Right lobe of liver (tissue), 6 donors: Measurements from ENCODE around the gene ZNF746. TPM values are rescaled to one million over a fixed set of nuclear protein-coding genes. Genes with fewer than 3 reads are reported as not detected.
"Not testable (repeated sequence)": the region's sequence is repeated elsewhere in the genome, so short reads cannot be mapped to it uniquely, and the experiment has no call there.

Experiments
- ATAC-seq, 4 donors: fragments of 200-7000 bp; cut with Tn5 transposase; one replicate each; pipeline ENCODE4 v1.9.1; 2020; ENCODE audit warnings: mild to moderate bottlenecking in 4 of 4, moderate library complexity in 4 of 4
- DNase-seq, 3 donors: peaks; one replicate each; pipeline ENCODE4 v3.0.0-alpha.2; 2020
- H3K27ac ChIP-seq, 3 donors: fragments of 200-600 bp; one replicate each; pipeline ENCODE4 v1.8.0; 2022
- H3K27me3 ChIP-seq, 2 donors: fragments of 200-600 bp; one replicate each; pipeline ENCODE4 v1.8.0; 2022
- H3K36me3 ChIP-seq, 4 donors: fragments of 200-600 bp; sonication (generic) in 1 of 4; one replicate each; pipeline versions ENCODE4 v1.5.1 to v1.8.0; 2017 to 2022; ENCODE audit warnings: control low read depth in 1 of 4
- H3K4me1 ChIP-seq, 4 donors: fragments of 200-600 bp; sonication (generic) in 1 of 4; one replicate each; pipeline versions ENCODE4 v1.5.1 to v1.8.0; 2017 to 2022; ENCODE audit warnings: control low read depth in 1 of 4
- H3K4me3 ChIP-seq, 3 donors: fragments of 200-600 bp; one replicate each; pipeline ENCODE4 v1.8.0; 2022
- H3K9me3 ChIP-seq, 4 donors: fragments of 200-600 bp; sonication (generic) in 1 of 4; one replicate each; pipeline versions ENCODE4 v1.5.1 to v1.8.0; 2017 to 2022; ENCODE audit warnings: control low read depth in 1 of 4
- POLR2A ChIP-seq: fragments of 450-650 bp; IDR thresholded peaks from one replicate; pipeline ENCODE4 v1.6.1; 2017; ENCODE audit warnings: antibody characterized with exemption, mild to moderate bottlenecking
- WGBS: methylation state at CpG from one replicate; pipeline ENCODE4 v1.1.6; 2018; ENCODE audit warnings: low coverage, low lambda C conversion rate; ENCODE audit not compliant: insufficient coverage; ENCODE audit errors: missing lambda C conversion rate; 5-methylcytosine and 5-hydroxymethylcytosine counted together
- intact Hi-C, 2 donors: fragments of 100-400 bp; cut with DNase I; formaldehyde crosslinking; loops; one replicate each; pipeline versions ENCODE4 v1.11.2 to v1.14.1; 2022
- total RNA-seq, 6 experiments: library from RNA; depleted of rRNA in 2 of 6; stranded (reverse); fragments of >200 nt in 2 of 6; fragmentation: NEBNext Ultra II Directional in 3 of 6; extraction: Animal tissue kit (Norgen Biotek cat#: 25700) in 3 of 6; gene quantifications; one replicate each; pipeline versions ENCODE4 v1.1.0 to v1.2.4, GENCODE V29; 2016 to 2023
- TF ChIP-seq, protein P1 (sequence below), 4 donors: fragments of 200-600 bp in 3 of 4; fragments of 450-650 bp in 1 of 4; IDR thresholded peaks; one replicate each; pipeline versions ENCODE4 v1.5.1 to v1.8.0; 2016 to 2022; ENCODE audit warnings: antibody characterized with exemption in 4 of 4, mild to moderate bottlenecking in 2 of 4
- donor health status: DM: no; HTN: yes; CAD: no.
- donor health status: DM: no; HTN: no; CAD: no.
- donor health status: DM: no; HTN: no; CAD: no.
- donor health status: DM: no; HTN: yes; CAD: no.
- donor health status: DM: no; HTN: yes; CAD: no.

ZNF746 gene
- total RNA-seq, 6 experiments from 2014 or later: 7.9 to 15.8 (median 10.4) TPM

DNA sequence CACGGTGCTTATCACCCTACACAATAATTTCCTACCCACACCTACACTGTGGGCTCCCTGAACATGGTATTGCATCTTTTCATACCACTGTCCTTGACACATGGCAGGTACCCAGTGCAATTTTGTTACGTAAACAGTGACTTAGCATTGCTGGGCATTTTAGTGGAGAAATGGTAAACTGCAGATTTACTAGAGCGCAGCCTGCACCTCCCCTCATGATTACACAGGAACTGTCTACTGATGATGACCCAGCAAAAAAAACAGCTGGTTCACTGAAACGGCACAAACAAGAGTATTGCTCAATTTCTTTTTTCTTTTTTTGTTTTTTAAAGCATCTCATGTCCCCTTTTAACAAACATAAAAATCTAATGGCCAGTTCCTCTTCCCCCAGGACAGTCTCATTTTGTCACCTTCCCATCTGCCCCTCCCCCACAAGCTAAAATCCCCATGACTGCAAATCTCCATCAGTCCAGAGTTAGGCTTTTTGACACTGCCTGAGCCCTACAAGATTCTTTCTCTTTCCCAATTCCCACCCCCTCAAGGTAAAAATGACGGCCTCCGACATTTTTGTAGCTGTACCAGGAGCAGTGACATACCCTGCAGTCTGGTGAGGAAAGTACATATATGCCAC is 2.8 kb downstream of the ZNF746 start:
- H3K4me3 ChIP-seq: peak overlapping the region in 1 of 3 donors; percentile 77
- peak overlapping the region in 2 of 3 donors; percentile 47 to 92 for H3K27ac ChIP-seq
- peaks cover 0 to 26% (median 10%) of the 10 kb centered on the region in 4 donors for H3K4me1 ChIP-seq
- TF ChIP-seq, protein P1, sequence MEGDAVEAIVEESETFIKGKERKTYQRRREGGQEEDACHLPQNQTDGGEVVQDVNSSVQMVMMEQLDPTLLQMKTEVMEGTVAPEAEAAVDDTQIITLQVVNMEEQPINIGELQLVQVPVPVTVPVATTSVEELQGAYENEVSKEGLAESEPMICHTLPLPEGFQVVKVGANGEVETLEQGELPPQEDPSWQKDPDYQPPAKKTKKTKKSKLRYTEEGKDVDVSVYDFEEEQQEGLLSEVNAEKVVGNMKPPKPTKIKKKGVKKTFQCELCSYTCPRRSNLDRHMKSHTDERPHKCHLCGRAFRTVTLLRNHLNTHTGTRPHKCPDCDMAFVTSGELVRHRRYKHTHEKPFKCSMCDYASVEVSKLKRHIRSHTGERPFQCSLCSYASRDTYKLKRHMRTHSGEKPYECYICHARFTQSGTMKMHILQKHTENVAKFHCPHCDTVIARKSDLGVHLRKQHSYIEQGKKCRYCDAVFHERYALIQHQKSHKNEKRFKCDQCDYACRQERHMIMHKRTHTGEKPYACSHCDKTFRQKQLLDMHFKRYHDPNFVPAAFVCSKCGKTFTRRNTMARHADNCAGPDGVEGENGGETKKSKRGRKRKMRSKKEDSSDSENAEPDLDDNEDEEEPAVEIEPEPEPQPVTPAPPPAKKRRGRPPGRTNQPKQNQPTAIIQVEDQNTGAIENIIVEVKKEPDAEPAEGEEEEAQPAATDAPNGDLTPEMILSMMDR (IDR thresholded peaks at IDR 0.05): peak in 1 of 4 donors; percentile 12
- no peak for TF ChIP-seq POLR2A
- no peaks in the 10 kb centered on the region for H3K27me3 ChIP-seq
- intact Hi-C loops: no loop called here
- no peaks in the 10 kb centered on the region for H3K9me3 ChIP-seq
- ATAC-seq (peak; percentile 36 to 61 (median 48)), DNase-seq (peak in 1 of 3 donors; percentile 65)
- H3K36me3 ChIP-seq: peaks cover 6 to 43% (median 18%) of the 10 kb centered on the region in 4 donors
- WGBS: 31% methylated on average over 5 of the region's 6 CpGs

DNA sequence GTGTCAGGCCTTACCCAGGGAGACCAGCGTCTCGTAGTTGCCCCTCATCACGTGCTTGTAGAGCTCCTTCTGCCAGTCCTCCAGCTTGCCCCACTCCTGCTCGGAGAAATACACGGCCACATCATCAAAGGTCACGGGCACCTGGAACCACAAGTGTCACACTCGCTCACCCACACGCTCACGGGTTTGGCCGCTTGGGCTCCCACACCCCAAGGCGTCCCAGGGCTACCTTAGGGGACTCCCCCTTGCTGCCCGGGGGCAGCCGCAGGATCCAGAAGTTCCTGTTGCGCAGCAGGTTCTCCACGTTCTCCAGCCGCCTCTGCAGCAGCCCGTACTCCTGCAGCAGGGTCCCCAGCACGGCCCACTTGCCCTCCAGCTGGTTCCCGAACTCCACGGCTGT is 3.6 kb downstream of the ZNF746 start:
- intact Hi-C loops: not testable (repeated sequence)

DNA sequence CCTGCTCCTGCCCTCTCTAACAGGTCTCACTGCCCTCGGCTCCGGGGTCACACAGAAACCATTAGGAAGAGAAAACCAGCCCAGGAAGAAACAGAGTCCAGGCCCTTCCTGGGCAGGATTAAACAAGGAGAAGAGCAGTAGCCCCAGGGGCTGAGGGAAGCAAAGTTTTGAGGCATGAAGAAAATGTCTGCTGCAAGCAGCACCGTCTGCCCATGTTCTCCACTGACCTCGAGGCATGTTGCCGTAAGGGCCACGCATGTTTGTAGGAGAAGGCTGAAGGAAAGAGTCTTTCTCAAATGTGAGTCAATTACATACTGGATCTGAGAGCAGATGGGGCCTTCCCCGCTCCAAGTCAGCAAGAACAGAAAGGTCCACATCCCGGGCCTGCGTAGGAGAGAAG is 4.2 kb downstream of the ZNF746 start:
- peaks cover 6 to 48% (median 18%) of the 10 kb centered on the region in 4 donors for H3K36me3 ChIP-seq
- ATAC-seq: no peak
- H3K4me1 ChIP-seq: peaks cover 0 to 26% (median 10%) of the 10 kb centered on the region in 4 donors
- intact Hi-C loops: no loop called here
- no peak overlapping the region for H3K4me3 ChIP-seq
- 92% methylated on average over 7 of the region's 9 CpGs for WGBS
- DNase-seq: no peak
- TF ChIP-seq, protein P1 (IDR thresholded peaks at IDR 0.05): no peak
- no peak for TF ChIP-seq POLR2A
- no peaks in the 10 kb centered on the region for H3K9me3 ChIP-seq
- H3K27ac ChIP-seq: no peak overlapping the region
- no peaks in the 10 kb centered on the region for H3K27me3 ChIP-seq

More for the DNA sequence above, 3.6 kb downstream of the ZNF746 start:
- ATAC-seq, H3K27me3 ChIP-seq, H3K9me3 ChIP-seq, DNase-seq, H3K4me3 ChIP-seq: not testable (repeated sequence)
- peaks cover 6 to 44% (median 18%) of the 10 kb centered on the region in 4 donors for H3K36me3 ChIP-seq
- peak overlapping the region in 1 of 3 donors; percentile 29 for H3K27ac ChIP-seq
- 91% methylated on average over 6 of the region's 20 CpGs for WGBS
- H3K4me1 ChIP-seq: peaks cover 0 to 26% (median 10%) of the 10 kb centered on the region in 4 donors

DNA sequence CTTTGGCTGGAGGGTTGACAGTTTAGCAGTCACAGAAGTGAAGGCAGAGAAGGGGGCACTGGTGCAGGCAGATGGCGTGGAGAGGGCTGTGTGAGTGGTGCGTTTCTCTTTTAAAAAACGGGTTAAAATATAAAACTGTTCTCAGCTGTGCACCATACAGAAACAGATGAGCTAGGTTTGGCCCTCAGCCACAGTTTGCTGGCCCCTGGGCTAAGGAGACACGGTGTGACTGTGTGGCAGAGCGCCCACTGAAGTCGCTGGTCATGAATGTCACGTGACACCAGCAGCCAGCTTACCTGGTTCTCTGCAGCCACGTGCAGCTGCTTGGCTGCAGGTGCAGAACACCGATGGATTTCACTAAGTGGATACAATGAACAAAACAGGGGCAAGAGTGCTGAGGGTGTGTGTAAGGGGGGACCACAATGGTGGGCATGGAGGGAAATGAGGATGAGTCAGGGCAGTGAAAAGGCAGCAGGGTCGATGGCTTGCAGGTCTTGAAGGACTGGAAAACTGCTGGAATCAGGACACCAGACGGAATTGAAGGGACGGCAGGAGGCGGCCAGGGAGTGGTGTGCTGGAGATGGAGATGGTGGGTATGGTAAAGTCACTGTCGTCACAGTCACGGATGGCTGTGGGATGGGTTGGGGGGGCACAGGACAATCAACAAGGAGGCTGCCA is 7.4 kb downstream of the ZNF746 start:
- no peaks in the 10 kb centered on the region for H3K9me3 ChIP-seq
- H3K27me3 ChIP-seq: no peaks in the 10 kb centered on the region
- H3K27ac ChIP-seq: no peak overlapping the region
- intact Hi-C loops: no loop called here
- H3K36me3 ChIP-seq: peaks cover 7 to 75% (median 20%) of the 10 kb centered on the region in 4 donors
- peaks cover 0 to 14% (median 3%) of the 10 kb centered on the region in 4 donors for H3K4me1 ChIP-seq
- peak in 1 of 4 donors; percentile 18 for ATAC-seq
- H3K4me3 ChIP-seq: no peak overlapping the region
- TF ChIP-seq, protein P1 (IDR thresholded peaks at IDR 0.05): no peak
- TF ChIP-seq POLR2A: no peak
- peak in 1 of 3 donors; percentile 52 for DNase-seq
- 60% methylated on average over 12 of the region's 15 CpGs for WGBS
